HepG2 (cell line): Measurements from ENCODE around the gene PBX2. TPM values are rescaled to one million over a fixed set of nuclear protein-coding genes. Genes with fewer than 3 reads are reported as not detected.
A peak's percentile ranks its signal among the peaks of the same experiment; 100 is the strongest.

Source experiments
- AGO1 ChIP-seq: fragments of 200-400 bp; formaldehyde crosslinking; IDR thresholded peaks from 2 replicates; pipeline ENCODE4 v1.6.1; 2017; ENCODE audit warnings: mild to moderate bottlenecking, low read depth, low read length, moderate library complexity; ENCODE audit not compliant: poor library complexity, severe bottlenecking
- ARNT2 ChIP-seq: sonication (generic); formaldehyde crosslinking; IDR thresholded peaks from 2 replicates; pipeline ENCODE4 v1.8.0; 2022; ENCODE audit warnings: mild to moderate bottlenecking, low read depth, missing genetic modification reagents, moderate library complexity
- CCAR2 ChIP-seq: fragments of 200-400 bp; formaldehyde crosslinking; optimal IDR thresholded peaks from 2 replicates; pipeline ENCODE3; 2018; ENCODE audit warnings: low read depth, mild to moderate bottlenecking, low read length, moderate library complexity
- CENPT ChIP-seq: sonication (generic); formaldehyde crosslinking; IDR thresholded peaks from 2 replicates; pipeline ENCODE4 v1.8.0; 2022; ENCODE audit warnings: low read depth, mild to moderate bottlenecking, moderate library complexity, missing genetic modification reagents
- ERF ChIP-seq: IDR thresholded peaks from 2 replicates; pipeline ENCODE4 v1.6.1; 2018; ENCODE audit warnings: missing biosample characterization, missing genetic modification reagents
- EZH2 ChIP-seq: conservative IDR thresholded peaks from 2 replicates; pipeline ENCODE4 v1.6.1; 2012; ENCODE audit warnings: mild to moderate bottlenecking, low read depth, low read length, moderate library complexity
- KDM4B ChIP-seq: sonication (generic); formaldehyde crosslinking; IDR thresholded peaks from 2 replicates; pipeline ENCODE4 v1.4.0; 2020; ENCODE audit warnings: missing genetic modification reagents
- RFX1 ChIP-seq: fragments of 450-650 bp; IDR thresholded peaks from 2 replicates; pipeline ENCODE4 v1.6.1; 2017
- ZMYM4 ChIP-seq: sonication (generic); formaldehyde crosslinking; IDR thresholded peaks from 2 replicates; pipeline ENCODE4 v1.8.1; 2023; ENCODE audit warnings: mild to moderate bottlenecking, missing genetic modification reagents
- polyA plus RNA-seq, 8 experiments: library from polyadenylated mRNA; depleted of rRNA in 3 of 8; stranded (reverse) in 7 of 8; unstranded in 1 of 8; fragments of >200 nt; fragmentation: Illumina TruSeq in 4 of 8; extraction: Trizol in 4 of 8; gene quantifications; 2 replicates each; pipeline versions ENCODE4 v1.2.1 to v1.2.3, GENCODE V29; 2011 to 2016; ENCODE audit warnings: low read depth in 4 of 8, missing spikeins in 1 of 8, mixed read lengths in 1 of 8; ENCODE audit not compliant: insufficient read depth in 1 of 8
- total RNA-seq, 5 experiments: library from RNA; depleted of rRNA; stranded (reverse); fragments of >200 nt; fragmentation: Illumina TruSeq; extraction: Trizol; gene quantifications; 2 replicates each; pipeline ENCODE4 v1.2.3, GENCODE V29; 2016; ENCODE audit warnings: low read depth in 1 of 5
- TF ChIP-seq, protein P1 (sequence below): sonication (generic); formaldehyde crosslinking; IDR thresholded peaks from 2 replicates; pipeline ENCODE4 v1.4.0; 2020; ENCODE audit warnings: mild to moderate bottlenecking, missing genetic modification reagents, borderline replicate concordance
- TF ChIP-seq, protein P2 (sequence below): IDR thresholded peaks from 2 replicates; pipeline ENCODE4 v1.6.1; 2018; ENCODE audit warnings: missing genetic modification reagents, mild to moderate bottlenecking, missing compliant biosample characterization
- TF ChIP-seq, protein P3 (sequence below): sonication (generic); formaldehyde crosslinking; IDR thresholded peaks from 2 replicates; pipeline ENCODE4 v1.5.0; 2020; ENCODE audit warnings: mild to moderate bottlenecking, missing genetic modification reagents
- TF ChIP-seq, protein P4 (sequence below): sonication (generic); formaldehyde crosslinking; IDR thresholded peaks from 2 replicates; pipeline ENCODE4 v1.9.0; 2021; ENCODE audit warnings: missing genetic modification reagents, borderline replicate concordance
- TF ChIP-seq, protein P5 (sequence below): sonication (generic); formaldehyde crosslinking; IDR thresholded peaks from 2 replicates; pipeline ENCODE4 v1.5.0; 2020; ENCODE audit warnings: missing genetic modification reagents, mild to moderate bottlenecking, borderline replicate concordance

The PBX2 gene
- total and polyA plus RNA-seq, 2 of the 13 experiments (the other 11 are each of a cell fraction or from before 2014, with no cell fraction given), result 42.3 to 77.8 TPM

DNA sequence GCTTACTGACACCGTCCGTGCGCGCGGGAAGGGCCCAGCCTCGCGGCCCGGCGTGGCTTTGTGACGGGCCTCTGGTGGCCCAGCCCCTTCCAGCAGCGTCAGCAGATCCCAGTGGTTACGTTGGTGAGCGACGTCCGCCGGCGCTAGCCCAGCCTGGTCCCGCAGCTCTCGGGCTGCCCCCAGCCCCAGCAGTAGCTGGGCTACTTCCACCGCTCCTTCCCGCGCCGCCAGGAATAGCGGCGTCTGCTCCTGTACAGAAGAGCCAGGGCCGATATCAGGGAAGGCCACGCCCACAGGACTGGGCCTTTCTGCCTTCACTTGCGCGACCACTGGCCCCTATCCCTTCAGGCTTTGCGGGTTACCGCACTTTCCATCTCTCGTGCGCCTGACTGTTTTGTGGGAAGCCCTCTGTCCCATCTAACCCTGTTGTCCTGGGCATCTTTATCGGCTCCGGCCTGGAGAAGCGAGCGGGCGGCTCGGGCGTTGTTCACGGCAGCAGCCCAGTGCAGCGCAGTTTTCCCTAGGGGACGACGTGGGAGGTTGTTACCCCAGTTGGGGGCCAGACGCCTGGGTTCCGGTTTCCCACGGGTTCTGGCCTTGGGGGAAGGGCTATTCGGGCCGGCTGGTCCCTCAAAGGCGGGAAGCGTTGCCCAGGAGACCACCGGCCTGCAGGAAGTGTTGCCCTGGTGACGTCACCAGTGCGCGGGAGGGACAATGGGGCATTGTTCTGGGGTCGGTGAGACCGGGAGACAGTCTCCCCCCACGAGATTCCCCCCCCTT is 6.1 kb upstream of the PBX2 start (continued):
- TF ChIP-seq, protein P1, sequence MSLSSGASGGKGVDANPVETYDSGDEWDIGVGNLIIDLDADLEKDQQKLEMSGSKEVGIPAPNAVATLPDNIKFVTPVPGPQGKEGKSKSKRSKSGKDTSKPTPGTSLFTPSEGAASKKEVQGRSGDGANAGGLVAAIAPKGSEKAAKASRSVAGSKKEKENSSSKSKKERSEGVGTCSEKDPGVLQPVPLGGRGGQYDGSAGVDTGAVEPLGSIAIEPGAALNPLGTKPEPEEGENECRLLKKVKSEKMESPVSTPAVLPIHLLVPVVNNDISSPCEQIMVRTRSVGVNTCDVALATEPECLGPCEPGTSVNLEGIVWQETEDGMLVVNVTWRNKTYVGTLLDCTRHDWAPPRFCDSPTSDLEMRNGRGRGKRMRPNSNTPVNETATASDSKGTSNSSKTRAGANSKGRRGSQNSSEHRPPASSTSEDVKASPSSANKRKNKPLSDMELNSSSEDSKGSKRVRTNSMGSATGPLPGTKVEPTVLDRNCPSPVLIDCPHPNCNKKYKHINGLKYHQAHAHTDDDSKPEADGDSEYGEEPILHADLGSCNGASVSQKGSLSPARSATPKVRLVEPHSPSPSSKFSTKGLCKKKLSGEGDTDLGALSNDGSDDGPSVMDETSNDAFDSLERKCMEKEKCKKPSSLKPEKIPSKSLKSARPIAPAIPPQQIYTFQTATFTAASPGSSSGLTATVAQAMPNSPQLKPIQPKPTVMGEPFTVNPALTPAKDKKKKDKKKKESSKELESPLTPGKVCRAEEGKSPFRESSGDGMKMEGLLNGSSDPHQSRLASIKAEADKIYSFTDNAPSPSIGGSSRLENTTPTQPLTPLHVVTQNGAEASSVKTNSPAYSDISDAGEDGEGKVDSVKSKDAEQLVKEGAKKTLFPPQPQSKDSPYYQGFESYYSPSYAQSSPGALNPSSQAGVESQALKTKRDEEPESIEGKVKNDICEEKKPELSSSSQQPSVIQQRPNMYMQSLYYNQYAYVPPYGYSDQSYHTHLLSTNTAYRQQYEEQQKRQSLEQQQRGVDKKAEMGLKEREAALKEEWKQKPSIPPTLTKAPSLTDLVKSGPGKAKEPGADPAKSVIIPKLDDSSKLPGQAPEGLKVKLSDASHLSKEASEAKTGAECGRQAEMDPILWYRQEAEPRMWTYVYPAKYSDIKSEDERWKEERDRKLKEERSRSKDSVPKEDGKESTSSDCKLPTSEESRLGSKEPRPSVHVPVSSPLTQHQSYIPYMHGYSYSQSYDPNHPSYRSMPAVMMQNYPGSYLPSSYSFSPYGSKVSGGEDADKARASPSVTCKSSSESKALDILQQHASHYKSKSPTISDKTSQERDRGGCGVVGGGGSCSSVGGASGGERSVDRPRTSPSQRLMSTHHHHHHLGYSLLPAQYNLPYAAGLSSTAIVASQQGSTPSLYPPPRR (CRISPR knock-in tag), result no peak
- peak; percentile 78; the same call in 1 of the 2 replicates for TF ChIP-seq ARNT2 (CRISPR knock-in tag)
- peak; percentile 95 for TF ChIP-seq ERF
- TF ChIP-seq, protein P2, sequence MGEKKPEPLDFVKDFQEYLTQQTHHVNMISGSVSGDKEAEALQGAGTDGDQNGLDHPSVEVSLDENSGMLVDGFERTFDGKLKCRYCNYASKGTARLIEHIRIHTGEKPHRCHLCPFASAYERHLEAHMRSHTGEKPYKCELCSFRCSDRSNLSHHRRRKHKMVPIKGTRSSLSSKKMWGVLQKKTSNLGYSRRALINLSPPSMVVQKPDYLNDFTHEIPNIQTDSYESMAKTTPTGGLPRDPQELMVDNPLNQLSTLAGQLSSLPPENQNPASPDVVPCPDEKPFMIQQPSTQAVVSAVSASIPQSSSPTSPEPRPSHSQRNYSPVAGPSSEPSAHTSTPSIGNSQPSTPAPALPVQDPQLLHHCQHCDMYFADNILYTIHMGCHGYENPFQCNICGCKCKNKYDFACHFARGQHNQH (CRISPR knock-in tag), result peak; percentile 47; the same call in 1 of the 2 replicates
- peak; percentile 82 for TF ChIP-seq ZMYM4
- peak; percentile 83 for TF ChIP-seq RFX1
- peak; percentile 47 for TF ChIP-seq AGO1
- peak; percentile 64 for TF ChIP-seq KDM4B
- TF ChIP-seq, protein P3, sequence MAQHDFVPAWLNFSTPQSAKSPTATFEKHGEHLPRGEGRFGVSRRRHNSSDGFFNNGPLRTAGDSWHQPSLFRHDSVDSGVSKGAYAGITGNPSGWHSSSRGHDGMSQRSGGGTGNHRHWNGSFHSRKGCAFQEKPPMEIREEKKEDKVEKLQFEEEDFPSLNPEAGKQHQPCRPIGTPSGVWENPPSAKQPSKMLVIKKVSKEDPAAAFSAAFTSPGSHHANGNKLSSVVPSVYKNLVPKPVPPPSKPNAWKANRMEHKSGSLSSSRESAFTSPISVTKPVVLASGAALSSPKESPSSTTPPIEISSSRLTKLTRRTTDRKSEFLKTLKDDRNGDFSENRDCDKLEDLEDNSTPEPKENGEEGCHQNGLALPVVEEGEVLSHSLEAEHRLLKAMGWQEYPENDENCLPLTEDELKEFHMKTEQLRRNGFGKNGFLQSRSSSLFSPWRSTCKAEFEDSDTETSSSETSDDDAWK (CRISPR knock-in tag), result no peak
- TF ChIP-seq CENPT (CRISPR knock-in tag), result no peak; the same call in 1 of the 2 replicates
- TF ChIP-seq, protein P4, sequence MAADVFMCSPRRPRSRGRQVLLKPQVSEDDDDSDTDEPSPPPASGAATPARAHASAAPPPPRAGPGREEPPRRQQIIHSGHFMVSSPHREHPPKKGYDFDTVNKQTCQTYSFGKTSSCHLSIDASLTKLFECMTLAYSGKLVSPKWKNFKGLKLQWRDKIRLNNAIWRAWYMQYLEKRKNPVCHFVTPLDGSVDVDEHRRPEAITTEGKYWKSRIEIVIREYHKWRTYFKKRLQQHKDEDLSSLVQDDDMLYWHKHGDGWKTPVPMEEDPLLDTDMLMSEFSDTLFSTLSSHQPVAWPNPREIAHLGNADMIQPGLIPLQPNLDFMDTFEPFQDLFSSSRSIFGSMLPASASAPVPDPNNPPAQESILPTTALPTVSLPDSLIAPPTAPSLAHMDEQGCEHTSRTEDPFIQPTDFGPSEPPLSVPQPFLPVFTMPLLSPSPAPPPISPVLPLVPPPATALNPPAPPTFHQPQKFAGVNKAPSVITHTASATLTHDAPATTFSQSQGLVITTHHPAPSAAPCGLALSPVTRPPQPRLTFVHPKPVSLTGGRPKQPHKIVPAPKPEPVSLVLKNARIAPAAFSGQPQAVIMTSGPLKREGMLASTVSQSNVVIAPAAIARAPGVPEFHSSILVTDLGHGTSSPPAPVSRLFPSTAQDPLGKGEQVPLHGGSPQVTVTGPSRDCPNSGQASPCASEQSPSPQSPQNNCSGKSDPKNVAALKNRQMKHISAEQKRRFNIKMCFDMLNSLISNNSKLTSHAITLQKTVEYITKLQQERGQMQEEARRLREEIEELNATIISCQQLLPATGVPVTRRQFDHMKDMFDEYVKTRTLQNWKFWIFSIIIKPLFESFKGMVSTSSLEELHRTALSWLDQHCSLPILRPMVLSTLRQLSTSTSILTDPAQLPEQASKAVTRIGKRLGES (CRISPR knock-in tag), result 0 out of 2 replicates have a peak, but pooled peaks have one; percentile 55
- no peak for TF ChIP-seq EZH2
- TF ChIP-seq CCAR2, result no peak
- TF ChIP-seq, protein P5, sequence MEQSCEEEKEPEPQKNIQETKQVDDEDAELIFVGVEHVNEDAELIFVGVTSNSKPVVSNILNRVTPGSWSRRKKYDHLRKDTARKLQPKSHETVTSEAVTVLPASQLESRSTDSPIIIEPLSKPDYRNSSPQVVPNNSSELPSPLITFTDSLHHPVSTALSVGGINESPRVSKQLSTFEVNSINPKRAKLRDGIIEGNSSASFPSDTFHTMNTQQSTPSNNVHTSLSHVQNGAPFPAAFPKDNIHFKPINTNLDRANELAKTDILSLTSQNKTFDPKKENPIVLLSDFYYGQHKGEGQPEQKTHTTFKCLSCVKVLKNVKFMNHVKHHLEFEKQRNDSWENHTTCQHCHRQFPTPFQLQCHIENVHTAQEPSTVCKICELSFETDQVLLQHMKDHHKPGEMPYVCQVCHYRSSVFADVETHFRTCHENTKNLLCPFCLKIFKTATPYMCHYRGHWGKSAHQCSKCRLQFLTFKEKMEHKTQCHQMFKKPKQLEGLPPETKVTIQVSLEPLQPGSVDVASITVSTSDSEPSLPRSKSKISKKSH (CRISPR knock-in tag), result peak; percentile 40; the same call in 1 of the 2 replicates
